GM12878 (cell line): Measurements from ENCODE around the gene RFX1. TPM values are rescaled to one million over a fixed set of nuclear protein-coding genes. Genes with fewer than 3 reads are reported as not detected.
"Not testable (repeated sequence)": the region's sequence is repeated elsewhere in the genome, so short reads cannot be mapped to it uniquely, and the experiment has no call there.

Experiments used
- ATAC-seq: fragments of 200-7000 bp; cut with Tn5 transposase; 3 replicates; pipeline ENCODE4 v1.9.1; 2020; ENCODE audit warnings: mild to moderate bottlenecking, moderate library complexity
- BruUV-seq: library from RNA; stranded (reverse); fragments of 400-500 nt; replicated peaks from 2 replicates; lab custom pipeline; 2021; lab: Mats Ljungman, UMichigan
- CTCF ChIA-PET: fragments of 300-600 bp; sonication (Branson Sonifier 250); formaldehyde crosslinking; extraction: SDS; loops from one replicate; lab custom pipeline; 2021; ENCODE audit warnings: inconsistent platforms; lab: Yijun Ruan, JAX
- POLR2A ChIA-PET: fragments of 350-600 bp; formaldehyde crosslinking; extraction: SDS; loops from one replicate; lab custom pipeline; 2021; ENCODE audit warnings: inconsistent platforms; lab: Charles Lee
- RAD21 ChIA-PET: fragments of 300-600 bp; sonication (Branson Sonifier 250); formaldehyde crosslinking; loops from one replicate; lab custom pipeline; 2023; ENCODE audit warnings: antibody characterized with exemption; ENCODE audit not compliant: unreplicated experiment; lab: Charles Lee
- SMC1A ChIA-PET: fragments of 300-600 bp; sonication (Branson Sonifier 250); formaldehyde crosslinking; loops from one replicate; lab custom pipeline; 2023; ENCODE audit not compliant: unreplicated experiment, uncharacterized antibody; lab: Charles Lee
- DNase-seq: peaks from one replicate; pipeline ENCODE4 v3.0.0-alpha.2; 2011; ENCODE audit warnings: low read depth, low spot score
- FAIRE-seq: peaks from 3 replicates; lab custom pipeline; 2011; peaks lifted over from hg19 to GRCh38; lab: Jason Lieb, UNC
- H2AFZ ChIP-seq: 2 replicates; pipeline ENCODE4 v1.6.0; 2011; ENCODE audit warnings: low read depth, low read length, control low read depth; ENCODE audit not compliant: control insufficient read depth
- H3K27ac ChIP-seq: 2 replicates; pipeline ENCODE4 v1.5.1; 2011; ENCODE audit warnings: control low read depth; ENCODE audit not compliant: control insufficient read depth, insufficient read depth
- H3K27me3 ChIP-seq, 2 experiments: replicated peaks in 1 of 2; 2 replicates each; pipeline versions ENCODE4 v1.6.0 to v1.6.1; 2011; ENCODE audit warnings: low read length in 1 of 2; ENCODE audit not compliant: control insufficient read depth in 2 of 2, insufficient read depth in 2 of 2
- H3K36me3 ChIP-seq, 2 experiments: 2 replicates each; pipeline ENCODE4 v1.5.1; 2011; ENCODE audit warnings: low read length in 1 of 2; ENCODE audit not compliant: control insufficient read depth in 2 of 2, insufficient read depth in 2 of 2
- H3K4me1 ChIP-seq: 2 replicates; pipeline ENCODE4 v1.6.1; 2011; ENCODE audit warnings: mild to moderate bottlenecking, low read length, moderate library complexity, mixed read lengths; ENCODE audit not compliant: control insufficient read depth, insufficient read depth
- H3K4me2 ChIP-seq: 2 replicates; pipeline ENCODE4 v1.6.0; 2011; ENCODE audit warnings: control low read depth; ENCODE audit not compliant: control insufficient read depth, insufficient read depth
- H3K4me3 ChIP-seq: fragments of 200-600 bp; sonication (generic); 2 replicates; pipeline ENCODE4 v1.5.1; 2016
- H3K79me2 ChIP-seq: 2 replicates; pipeline ENCODE4 v1.6.0; 2011; ENCODE audit warnings: low read length; ENCODE audit not compliant: control insufficient read depth, insufficient read depth
- H3K9ac ChIP-seq: 2 replicates; pipeline ENCODE4 v1.8.0; 2011; ENCODE audit warnings: low read length, control low read depth, mixed read lengths; ENCODE audit not compliant: control insufficient read depth, insufficient read depth
- H3K9me3 ChIP-seq: replicated peaks from 3 replicates; pipeline ENCODE4 v1.5.1; 2011; ENCODE audit warnings: mild to moderate bottlenecking, low read length; ENCODE audit not compliant: control insufficient read depth, insufficient read depth
- H4K20me1 ChIP-seq: 2 replicates; pipeline ENCODE4 v1.6.0; 2011; ENCODE audit not compliant: control insufficient read depth, insufficient read depth
- BRCA1 ChIP-seq: IDR thresholded peaks from 2 replicates; pipeline ENCODE4 v1.6.1; 2011; ENCODE audit warnings: low read depth, low read length, improper control_type of control experiment
- FOXM1 ChIP-seq: IDR thresholded peaks from 2 replicates; pipeline ENCODE4 v1.6.1; 2012; ENCODE audit warnings: low read depth, mild to moderate bottlenecking, inconsistent platforms, low read length, moderate library complexity
- RFX5 ChIP-seq: IDR thresholded peaks from 2 replicates; pipeline ENCODE4 v1.6.1; 2011; ENCODE audit warnings: low read depth, low read length, improper control_type of control experiment
- ZBED1 ChIP-seq: IDR thresholded peaks from 2 replicates; pipeline ENCODE4 v1.6.1; 2016; ENCODE audit warnings: borderline replicate concordance
- WGBS: methylation state at CpG from one replicate; pipeline ENCODE4 v1.1.6; 2016; ENCODE audit warnings: low lambda C conversion rate; ENCODE audit not compliant: insufficient replicate concordance, insufficient coverage; ENCODE audit errors: missing lambda C conversion rate; 5-methylcytosine and 5-hydroxymethylcytosine counted together
- in situ Hi-C: fragments of 300-500 bp; cut with MboI; formaldehyde crosslinking; loops from 9 replicates; pipeline ENCODE4 v1.14.3; 2018; ENCODE audit warnings: mixed read lengths
- intact Hi-C: fragments of 100-400 bp; cut with micrococcal nuclease; formaldehyde crosslinking; loops from one replicate; pipeline ENCODE4 v1.14.2; 2022; ENCODE audit not compliant: unreplicated experiment
- polyA plus RNA-seq, 11 experiments: library from polyadenylated mRNA; depleted of rRNA in 4 of 11; unstranded in 6 of 11; stranded (reverse) in 5 of 11; fragments of >200 nt; fragmentation: Nextera tagmentation in 4 of 11; fragmentation: Illumina TruSeq in 1 of 11; extraction: Ambion mirVana in 4 of 11; extraction: Trizol in 1 of 11; gene quantifications; 1 replicate in 1 of 11; 2 replicates in 10 of 11; pipeline versions ENCODE4 v1.2.1 to v1.2.3, GENCODE V29; 2011 to 2016; ENCODE audit warnings: inconsistent platforms in 2 of 11, missing spikeins in 2 of 11, low read depth in 1 of 11
- total RNA-seq, 4 experiments: library from RNA; depleted of rRNA in 3 of 4; stranded (reverse); fragments of >200 nt in 3 of 4; fragmentation: Illumina TruSeq in 1 of 4; extraction: Trizol in 1 of 4; gene quantifications; 2 replicates each; pipeline versions ENCODE4 v1.2.1 to v1.2.3, GENCODE V29; 2013 to 2021

The RFX1 gene
- total and polyA plus RNA-seq, 10 of the 15 experiments (the other 5 are each of a cell fraction or from before 2014, with no cell fraction given): 0.05 to 11.0 (median 1.5) TPM

- Histone ChIP-seq H3K9ac (no peak within 1 kb of the TSS), H3K4me3 (no peak within 1 kb of the TSS), H3K79me2 (peaks cover 7% of the 10 kb centered on the region), H3K27me3 (no peaks in the 10 kb centered on the region), H3K27ac (no peak within 1 kb of the TSS), H3K9me3 (no peaks in the 10 kb centered on the region; the same call in 2 of the 3 replicates), H3K36me3 (no peaks in the 10 kb centered on the region), H4K20me1 (no peaks in the 10 kb centered on the region), H3K4me2 (0 out of 2 replicates have a peak within 1 kb of the TSS, but pooled peaks have one; percentile 30), H2AFZ (no peak within 1 kb of the TSS), H3K4me1 (peaks cover 19% of the 10 kb centered on the region)
- ChIA-PET POLR2A (interaction anchor here (1.1 kb wide), 1 partner anchor 22 kb away, joined by 5 read pairs; the partner anchor contains the start of gene RFX1), CTCF (interaction anchor here (0.8 to 1.2 kb wide), 3 partner anchors 9 to 46 kb away, joined by 3 to 6 read pairs (median 5); no protein-coding TSS in a partner anchor), RAD21 (no interaction called here), SMC1A (interaction anchor here (1.3 to 3.0 kb wide), 3 partner anchors 9 to 43 kb away, joined by 3 to 12 read pairs (median 5); no protein-coding TSS in a partner anchor)
- FAIRE-seq (no peak), DNase-seq (no peak), ATAC-seq (no peak)
- in situ Hi-C loops: no loop called here
- no TSS peak for BruUV-seq
- 84% methylated on average over 24 of the region's 24 CpGs for WGBS
- no peak for TF ChIP-seq ZBED1
- TF ChIP-seq FOXM1: no peak
- TF ChIP-seq BRCA1: no peak
- no peak for TF ChIP-seq RFX5
- intact Hi-C loops: no loop called here
Observed at GRCh38 chr19:14027856-14028450, 21.8 kb upstream of the RFX1 start, which contains the start of gene RLN3. Gene RLN3 (plus strand): TSS chr19:14028148. CDS start chr19:14028205, 57 bp downstream.

GRCh38 chr19:14026652-14027192 lies 20.6 kb upstream of the RFX1 start:
- RAD21 ChIA-PET: interaction anchor here (0.7 to 1.7 kb wide), 2 partner anchors 145 to 337 kb away, joined by 3 to 5 read pairs; no protein-coding TSS in a partner anchor
- H3K79me2 ChIP-seq, FAIRE-seq, BruUV-seq, H3K27me3 ChIP-seq, in situ Hi-C loops, H3K9ac ChIP-seq, H4K20me1 ChIP-seq, intact Hi-C loops, H3K36me3 ChIP-seq, H3K4me3 ChIP-seq, H3K27ac ChIP-seq, ATAC-seq, H3K9me3 ChIP-seq, H2AFZ ChIP-seq, DNase-seq, H3K4me2 ChIP-seq: not testable (repeated sequence)
- CTCF ChIA-PET: interaction anchor here (0.6 to 1.2 kb wide), 2 partner anchors 8 to 164 kb away, joined by 4 to 6 read pairs; no protein-coding TSS in a partner anchor
- POLR2A ChIA-PET: interaction anchor here (0.8 kb wide), 1 partner anchor 20 kb away, joined by 3 read pairs; no protein-coding TSS in a partner anchor
- WGBS: 49% methylated on average over 5 of the region's 5 CpGs
- SMC1A ChIA-PET: interaction anchor here (1.4 to 3.0 kb wide), 2 partner anchors 8 to 12 kb away, joined by 3 to 12 read pairs; no protein-coding TSS in a partner anchor
- H3K4me1 ChIP-seq: peaks cover 19% of the 10 kb centered on the region
